Smooth muscle cell (in vitro differentiated cells): ENCODE data around the gene RPS6KA5. TPM values are rescaled to one million over a fixed set of nuclear protein-coding genes. Genes with fewer than 3 reads are reported as not detected.

Experiments used
- DNase-seq: peaks from one replicate; lab custom pipeline; 2025; ENCODE audit not compliant: unreplicated experiment; lab: John Stamatoyannopoulos, UW
- H2AFZ ChIP-seq: fragments of 200-600 bp; sonication (generic); 2 replicates; pipeline ENCODE4 v1.6.0; 2016; ENCODE audit warnings: antibody characterized with exemption, low read depth, mild to moderate bottlenecking
- H3F3A ChIP-seq: fragments of 200-600 bp; sonication (generic); 2 replicates; pipeline ENCODE4 v1.6.0; 2017; ENCODE audit warnings: antibody characterized with exemption, low read depth
- H3K27ac ChIP-seq: fragments of 200-600 bp; sonication (generic); 2 replicates; pipeline ENCODE4 v1.5.1; 2016; ENCODE audit warnings: low read depth, mild to moderate bottlenecking
- H3K27me3 ChIP-seq: fragments of 200-600 bp; sonication (generic); 2 replicates; pipeline ENCODE4 v1.6.1; 2016; ENCODE audit warnings: low read depth, mild to moderate bottlenecking
- H3K36me3 ChIP-seq: fragments of 200-600 bp; sonication (generic); 2 replicates; pipeline ENCODE4 v1.5.1; 2016; ENCODE audit warnings: low read depth
- H3K4me1 ChIP-seq: fragments of 200-600 bp; sonication (generic); 2 replicates; pipeline ENCODE4 v1.5.1; 2016; ENCODE audit warnings: low read depth
- H3K4me2 ChIP-seq: fragments of 200-600 bp; sonication (generic); 2 replicates; pipeline ENCODE4 v1.6.0; 2016; ENCODE audit warnings: mild to moderate bottlenecking
- H3K4me3 ChIP-seq: fragments of 200-600 bp; sonication (generic); 2 replicates; pipeline ENCODE4 v1.5.1; 2016; ENCODE audit warnings: mild to moderate bottlenecking
- H3K79me2 ChIP-seq: fragments of 200-600 bp; sonication (generic); 2 replicates; pipeline ENCODE4 v1.6.0; 2016; ENCODE audit warnings: low read depth, mild to moderate bottlenecking
- H3K9ac ChIP-seq: fragments of 200-600 bp; sonication (generic); 2 replicates; pipeline ENCODE4 v1.6.0; 2016; ENCODE audit warnings: low read depth
- H3K9me3 ChIP-seq: fragments of 200-600 bp; sonication (generic); replicated peaks from 2 replicates; pipeline ENCODE4 v1.5.1; 2016; ENCODE audit warnings: low read depth
- H4K20me1 ChIP-seq: fragments of 200-600 bp; sonication (generic); 2 replicates; pipeline ENCODE4 v1.6.0; 2016; ENCODE audit warnings: low read depth
- CTCF ChIP-seq: fragments of 200-600 bp; sonication (generic); IDR thresholded peaks from 2 replicates; pipeline ENCODE4 v1.5.1; 2017; ENCODE audit warnings: borderline replicate concordance, mild to moderate bottlenecking, antibody characterized with exemption; ENCODE audit not compliant: insufficient read depth, poor library complexity, severe bottlenecking
- WGBS: methylation state at CpG from one replicate; pipeline ENCODE4 v1.1.7; 2016; ENCODE audit warnings: low lambda C conversion rate; 5-methylcytosine and 5-hydroxymethylcytosine counted together
- polyA plus RNA-seq: library from polyadenylated mRNA; unstranded; fragments of >200 nt; fragmentation: Nextera tagmentation; extraction: Ambion mirVana; gene quantifications from 2 replicates; pipeline ENCODE4 v1.2.1, GENCODE V29; 2016
- total RNA-seq: library from RNA; depleted of rRNA; stranded (reverse); fragments of >200 nt; gene quantifications from 2 replicates; pipeline ENCODE4 v1.2.3, GENCODE V29; 2014

Gene RPS6KA5
- total and polyA plus RNA-seq, 2 experiments from 2014 or later: 1.0 to 1.5 TPM

DNA sequence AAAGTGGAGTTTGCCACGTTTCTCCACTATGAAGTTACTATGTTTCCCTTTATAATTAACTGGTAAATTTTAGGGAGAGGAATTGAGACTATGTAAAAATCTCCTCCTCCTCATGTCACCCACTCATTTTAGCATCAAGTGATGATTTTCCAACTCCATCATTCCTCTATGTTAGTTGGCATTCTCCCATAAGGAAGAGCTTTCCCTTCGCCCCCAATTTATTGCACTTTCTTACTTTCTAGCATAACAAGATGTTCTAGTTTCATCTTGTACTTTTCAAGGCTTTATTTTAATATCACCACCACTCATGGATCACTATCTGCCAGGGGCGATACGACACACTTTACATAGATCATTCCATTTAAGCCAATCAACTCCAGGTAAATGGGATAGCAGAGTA, 97.1 kb downstream of the RPS6KA5 start:
- no peak overlapping the region for H3K4me2 ChIP-seq
- no peaks in the 10 kb centered on the region for H3K4me1 ChIP-seq
- no peaks in the 10 kb centered on the region for H3K36me3 ChIP-seq
- H2AFZ ChIP-seq: no peak overlapping the region
- DNase-seq: no peak
- 92% methylated on average over 4 of the region's 4 CpGs for WGBS
- no peaks in the 10 kb centered on the region for H3K79me2 ChIP-seq
- no peak overlapping the region for H3K27ac ChIP-seq
- no peak overlapping the region for H3K4me3 ChIP-seq
- H4K20me1 ChIP-seq: no peaks in the 10 kb centered on the region
- no peak for TF ChIP-seq CTCF
- no peak overlapping the region for H3K9ac ChIP-seq
- no peaks in the 10 kb centered on the region for H3K9me3 ChIP-seq
- H3F3A ChIP-seq: no peaks in the 10 kb centered on the region
- H3K27me3 ChIP-seq: no peaks in the 10 kb centered on the region

DNA sequence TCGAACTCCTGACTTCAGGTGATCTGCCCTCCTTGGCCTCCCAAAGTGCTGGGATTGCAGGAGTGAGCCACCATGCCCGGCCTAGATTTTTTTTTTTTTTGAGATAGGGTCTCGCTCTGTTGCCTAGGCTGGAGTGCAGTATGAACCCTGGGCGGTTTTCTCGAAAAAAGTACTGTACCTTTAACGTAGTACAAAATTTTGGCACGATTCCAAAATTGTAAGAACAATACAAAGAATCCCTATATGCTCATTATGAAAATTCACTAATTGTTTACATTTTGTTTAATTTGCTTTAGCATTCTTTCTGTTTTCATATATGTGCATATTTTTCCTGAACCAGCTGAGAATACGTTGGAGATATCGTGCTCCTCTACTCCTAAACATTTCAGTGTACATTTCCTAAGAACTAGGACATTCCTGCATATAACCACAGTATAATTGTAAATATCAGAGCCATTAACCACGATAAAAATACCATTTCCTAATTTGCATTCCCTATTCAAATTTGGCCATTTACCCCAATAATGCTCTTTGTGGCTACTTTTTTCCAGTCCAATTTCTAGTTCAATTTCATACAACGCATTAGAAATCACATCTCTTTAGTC, 97.8 kb downstream of the RPS6KA5 start:
- TF ChIP-seq CTCF: no peak
- no peak overlapping the region for H3K27ac ChIP-seq
- no peaks in the 10 kb centered on the region for H3K9me3 ChIP-seq
- no peaks in the 10 kb centered on the region for H3F3A ChIP-seq
- no peaks in the 10 kb centered on the region for H3K27me3 ChIP-seq
- DNase-seq: no peak
- no peak overlapping the region for H3K9ac ChIP-seq
- H4K20me1 ChIP-seq: no peaks in the 10 kb centered on the region
- no peak overlapping the region for H2AFZ ChIP-seq
- H3K79me2 ChIP-seq: no peaks in the 10 kb centered on the region
- no peak overlapping the region for H3K4me3 ChIP-seq
- no peaks in the 10 kb centered on the region for H3K4me1 ChIP-seq
- 98% methylated on average over 11 of the region's 11 CpGs for WGBS
- no peak overlapping the region for H3K4me2 ChIP-seq
- H3K36me3 ChIP-seq: no peaks in the 10 kb centered on the region

DNA sequence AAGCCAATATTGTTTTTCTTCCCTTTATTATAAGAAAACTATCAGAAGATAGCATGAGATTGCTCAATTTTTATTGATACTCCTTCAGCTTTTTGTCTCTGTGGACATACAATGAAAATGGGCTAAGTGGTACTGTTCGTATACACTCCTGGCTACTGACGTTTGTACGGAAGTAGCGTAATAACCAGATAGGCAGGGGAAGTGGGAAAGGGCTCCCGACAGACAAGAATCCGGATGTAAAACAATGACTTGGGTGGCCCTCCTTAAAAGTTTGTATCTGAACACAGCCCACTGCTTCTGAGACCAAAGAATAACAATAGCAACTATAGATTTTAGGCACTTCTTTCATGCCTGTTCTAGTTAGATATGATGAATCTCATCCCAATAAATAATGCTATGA, 99.6 kb downstream of the RPS6KA5 start:
- no peak overlapping the region for H3K27ac ChIP-seq
- H3K4me2 ChIP-seq: no peak overlapping the region
- no peak overlapping the region for H2AFZ ChIP-seq
- H3K36me3 ChIP-seq: no peaks in the 10 kb centered on the region
- no peak for TF ChIP-seq CTCF
- H4K20me1 ChIP-seq: no peaks in the 10 kb centered on the region
- DNase-seq: no peak
- no peak overlapping the region for H3K9ac ChIP-seq
- H3K79me2 ChIP-seq: no peaks in the 10 kb centered on the region
- no peaks in the 10 kb centered on the region for H3F3A ChIP-seq
- peaks cover 6% of the 10 kb centered on the region for H3K9me3 ChIP-seq
- 96% methylated on average over 6 of the region's 6 CpGs for WGBS
- H3K27me3 ChIP-seq: no peaks in the 10 kb centered on the region
- no peak overlapping the region for H3K4me3 ChIP-seq
- no peaks in the 10 kb centered on the region for H3K4me1 ChIP-seq

DNA sequence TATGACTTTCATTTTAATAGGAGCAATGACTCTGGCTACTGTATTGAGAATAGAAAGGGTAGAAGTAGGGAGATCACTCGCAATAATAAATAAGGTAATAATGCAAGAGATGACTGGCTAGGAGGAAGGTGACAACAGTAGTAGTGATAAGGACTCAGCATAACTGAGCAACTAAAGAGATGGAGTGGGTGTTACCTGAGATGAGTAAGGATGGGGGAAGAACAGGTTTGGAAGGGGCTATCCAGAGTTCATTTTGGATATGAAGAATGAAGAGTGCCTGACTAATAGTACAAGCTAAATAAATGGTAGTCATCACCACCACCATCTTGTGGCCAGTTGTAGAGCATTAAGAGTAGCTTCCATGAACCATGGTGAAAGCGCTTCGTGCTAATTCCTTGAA, 101.1 kb downstream of the RPS6KA5 start:
- Histone ChIP-seq H3F3A (no peaks in the 10 kb centered on the region), H3K9me3 (peaks cover 7% of the 10 kb centered on the region), H3K36me3 (peaks cover 3% of the 10 kb centered on the region), H3K27me3 (no peaks in the 10 kb centered on the region), H3K79me2 (no peaks in the 10 kb centered on the region), H2AFZ (no peak overlapping the region), H3K4me3 (no peak overlapping the region), H4K20me1 (no peaks in the 10 kb centered on the region), H3K27ac (no peak overlapping the region), H3K9ac (no peak overlapping the region), H3K4me1 (no peaks in the 10 kb centered on the region), H3K4me2 (no peak overlapping the region)
- DNase-seq: no peak
- no peak for TF ChIP-seq CTCF
- WGBS: 94% methylated on average over 3 of the region's 3 CpGs
